ENCODE measurements around the gene ZFP92.

ZFP92 gene

GRCh38 chrX:153416781-153417450 lies 5.6 kb downstream of the ZFP92 start:
- TF ChIP-seq CTCF (conservative IDR thresholded peaks at IDR 0.05; ENCODE audit: low read depth, low read length): no peak
- no peak for DNase-seq (ENCODE audit: low read depth)
- no peak overlapping the region for H3K4me3 ChIP-seq (ENCODE audit: low read length)

GRCh38 chrX:153417637-153418036 lies 6.4 kb downstream of the ZFP92 start:
- TF ChIP-seq CTCF (conservative IDR thresholded peaks at IDR 0.05; ENCODE audit: low read depth, low read length): no peak
- no peak overlapping the region for H3K4me3 ChIP-seq (ENCODE audit: low read length)
- DNase-seq (ENCODE audit: low read depth): no peak

GRCh38 chrX:153420851-153421599 lies 9.8 kb downstream of the ZFP92 start:
- no peak for TF ChIP-seq CTCF (conservative IDR thresholded peaks at IDR 0.05; ENCODE audit: low read depth, low read length)
- DNase-seq (ENCODE audit: low read depth): no peak
- H3K4me3 ChIP-seq (ENCODE audit: low read length): no peak overlapping the region

- no peak for DNase-seq (ENCODE audit: low read depth)
- no peak for TF ChIP-seq CTCF (conservative IDR thresholded peaks at IDR 0.05; ENCODE audit: low read depth, low read length)
- no peak overlapping the region for H3K4me3 ChIP-seq (ENCODE audit: low read length)
These were observed 10.6 kb downstream of the ZFP92 start for GRCh38 chrX:153421856-153422255.

- TF ChIP-seq CTCF (conservative IDR thresholded peaks at IDR 0.05; ENCODE audit: low read depth, low read length): no peak
- no peak overlapping the region for H3K4me3 ChIP-seq (ENCODE audit: low read length)
- DNase-seq (ENCODE audit: low read depth): no peak
These were observed 12.4 kb downstream of the ZFP92 start for GRCh38 chrX:153423652-153424051.

- DNase-seq (ENCODE audit: low read depth): no peak
- no peak overlapping the region for H3K4me3 ChIP-seq (ENCODE audit: low read length)
- TF ChIP-seq CTCF (conservative IDR thresholded peaks at IDR 0.05; ENCODE audit: low read depth, low read length): no peak
These were observed 14.9 kb downstream of the ZFP92 start for GRCh38 chrX:153426204-153426603.

GRCh38 chrX:153430796-153431195 lies 19.5 kb downstream of the ZFP92 start:
- no peak for DNase-seq (ENCODE audit: low read depth)
- no peak overlapping the region for H3K4me3 ChIP-seq (ENCODE audit: low read length)
- no peak for TF ChIP-seq CTCF (conservative IDR thresholded peaks at IDR 0.05; ENCODE audit: low read depth, low read length)

Data from retinal pigment epithelial cell (primary cell).